ENCODE data around the gene VEGFA.

VEGFA gene

GRCh38 chr6:43739642-43740091 is 30.3 kb upstream of the VEGFA start:
- DNase-seq = no peak

- DNase-seq = no peak
These were observed 29.6 kb upstream of the VEGFA start for GRCh38 chr6:43740321-43740960.

- no peak for DNase-seq
These were observed 28.8 kb upstream of the VEGFA start for GRCh38 chr6:43740961-43741764.

- no peak for DNase-seq
These were observed 28.2 kb upstream of the VEGFA start for GRCh38 chr6:43741829-43742228.

GRCh38 chr6:43742285-43742684 is 27.7 kb upstream of the VEGFA start:
- DNase-seq = no peak

- no peak for DNase-seq
These were observed 26.9 kb upstream of the VEGFA start for GRCh38 chr6:43742931-43743632.

GRCh38 chr6:43743682-43744381 is 26.2 kb upstream of the VEGFA start:
- no peak for DNase-seq

- no peak for DNase-seq
These were observed 25.5 kb upstream of the VEGFA start for GRCh38 chr6:43744491-43744890.

- no peak for DNase-seq
These were observed 24.9 kb upstream of the VEGFA start for GRCh38 chr6:43744931-43745727.

GRCh38 chr6:43746071-43746470 is 23.9 kb upstream of the VEGFA start:
- no peak for DNase-seq

GRCh38 chr6:43746613-43747102 is 23.4 kb upstream of the VEGFA start:
- no peak for DNase-seq

- no peak for DNase-seq
These were observed 22.2 kb upstream of the VEGFA start for GRCh38 chr6:43747784-43748183.

GRCh38 chr6:43748765-43749164 is 21.2 kb upstream of the VEGFA start:
- no peak for DNase-seq

GRCh38 chr6:43749461-43749860 is 20.6 kb upstream of the VEGFA start:
- no peak for DNase-seq

- no peak for DNase-seq
These were observed 19.4 kb upstream of the VEGFA start for GRCh38 chr6:43750622-43751021.

- DNase-seq = no peak
These were observed 16.3 kb upstream of the VEGFA start for GRCh38 chr6:43753570-43754183.

GRCh38 chr6:43757966-43758616 is 11.9 kb upstream of the VEGFA start:
- no peak for DNase-seq

- DNase-seq = no peak
These were observed 11.4 kb upstream of the VEGFA start for GRCh38 chr6:43758617-43759050.

- DNase-seq = no peak
These were observed 10.7 kb upstream of the VEGFA start for GRCh38 chr6:43759136-43759906.

- no peak for DNase-seq
These were observed 10.2 kb upstream of the VEGFA start for GRCh38 chr6:43759907-43760206.

Measured in DMS79 (cell line).